GM12878 (cell line): ENCODE measurements around the gene VSTM5. TPM values are rescaled to one million over a fixed set of nuclear protein-coding genes. Genes with fewer than 3 reads are reported as not detected.

Source experiments
- ATF7 ChIP-seq: fragments of 450-650 bp; IDR thresholded peaks from 2 replicates; pipeline ENCODE4 v1.6.1; 2016; ENCODE audit warnings: low read depth, mild to moderate bottlenecking
- BHLHE40 ChIP-seq, 2 experiments: fragments of 450-650 bp in 1 of 2; IDR thresholded peaks; 2 replicates each; pipeline ENCODE4 v1.6.1; 2011 to 2017; ENCODE audit warnings: low read depth in 2 of 2, borderline replicate concordance in 1 of 2, improper control_type of control experiment in 1 of 2, low read length in 1 of 2, mild to moderate bottlenecking in 1 of 2
- CREB1 ChIP-seq: IDR thresholded peaks from 2 replicates; pipeline ENCODE4 v1.6.1; 2012; ENCODE audit warnings: low read depth, mild to moderate bottlenecking, inconsistent platforms
- EP300 ChIP-seq, 2 experiments: fragments of 150-350 bp in 1 of 2; IDR thresholded peaks; 2 replicates each; pipeline ENCODE4 v1.6.1; 2011 to 2012; ENCODE audit warnings: low read depth in 2 of 2, low read length in 2 of 2, borderline replicate concordance in 1 of 2, improper control_type of control experiment in 1 of 2, inconsistent platforms in 1 of 2; ENCODE audit not compliant: control insufficient read depth in 1 of 2
- EZH2 ChIP-seq: IDR thresholded peaks from 2 replicates; pipeline ENCODE4 v1.6.1; 2012; ENCODE audit warnings: low read depth, mild to moderate bottlenecking, control low read depth, inconsistent platforms, low read length, borderline replicate concordance; ENCODE audit not compliant: control insufficient read depth
- GATAD2B ChIP-seq: fragments of 450-650 bp; conservative IDR thresholded peaks from 2 replicates; pipeline ENCODE4 v1.6.1; 2017; ENCODE audit warnings: low read depth, mild to moderate bottlenecking, moderate library complexity
- NR2F1 ChIP-seq: fragments of 450-650 bp; conservative IDR thresholded peaks from 2 replicates; pipeline ENCODE4 v1.6.1; 2017; ENCODE audit warnings: mild to moderate bottlenecking
- PAX8 ChIP-seq: fragments of 450-650 bp; IDR thresholded peaks from 2 replicates; pipeline ENCODE4 v1.6.1; 2017; ENCODE audit warnings: mild to moderate bottlenecking, moderate library complexity
- PBX3 ChIP-seq: IDR thresholded peaks from 2 replicates; pipeline ENCODE4 v1.6.1; 2011; ENCODE audit warnings: mild to moderate bottlenecking, low read depth, low read length, moderate library complexity; ENCODE audit not compliant: insufficient replicate concordance
- POLR2A ChIP-seq: IDR thresholded peaks from 2 replicates; pipeline ENCODE4 v1.6.1; 2011; ENCODE audit warnings: low read depth, mild to moderate bottlenecking, low read length
- RAD21 ChIP-seq: IDR thresholded peaks from 2 replicates; pipeline ENCODE4 v1.6.1; 2011; ENCODE audit warnings: mild to moderate bottlenecking, low read depth, low read length, moderate library complexity; ENCODE audit not compliant: insufficient read depth
- SRF ChIP-seq, 2 experiments: IDR thresholded peaks; 2 replicates each; pipeline ENCODE4 v1.6.1; 2011; ENCODE audit warnings: low read depth in 2 of 2, low read length in 2 of 2, mild to moderate bottlenecking in 1 of 2, moderate library complexity in 1 of 2
- SUZ12 ChIP-seq: fragments of 200-600 bp; sonication (generic); IDR thresholded peaks from one replicate; pipeline ENCODE4 v1.6.1; 2018; ENCODE audit warnings: antibody characterized with exemption, mild to moderate bottlenecking; ENCODE audit not compliant: unreplicated experiment
- TAF1 ChIP-seq: IDR thresholded peaks from 2 replicates; pipeline ENCODE4 v1.6.1; 2011; ENCODE audit warnings: mild to moderate bottlenecking, low read depth, low read length, borderline replicate concordance
- TARDBP ChIP-seq: IDR thresholded peaks from 2 replicates; pipeline ENCODE4 v1.6.1; 2016; ENCODE audit warnings: borderline replicate concordance
- USF1 ChIP-seq: IDR thresholded peaks from 2 replicates; pipeline ENCODE4 v1.6.1; 2011; ENCODE audit warnings: borderline replicate concordance, low read depth, mild to moderate bottlenecking, moderate library complexity, mixed read lengths, low read length; ENCODE audit not compliant: insufficient read depth; ENCODE audit errors: extremely low read length
- USF2 ChIP-seq: IDR thresholded peaks from 2 replicates; pipeline ENCODE4 v1.6.1; 2011; ENCODE audit warnings: low read depth, low read length, improper control_type of control experiment, borderline replicate concordance
- ZBTB4 ChIP-seq: fragments of 450-650 bp; formaldehyde crosslinking; IDR thresholded peaks from 2 replicates; pipeline ENCODE4 v1.4.0; 2022; ENCODE audit warnings: mild to moderate bottlenecking, moderate library complexity
- ZSCAN29 ChIP-seq: fragments of 450-650 bp; IDR thresholded peaks from 2 replicates; pipeline ENCODE4 v1.6.1; 2017; ENCODE audit warnings: mild to moderate bottlenecking, moderate library complexity
- polyA plus RNA-seq, 11 experiments: library from polyadenylated mRNA; depleted of rRNA in 4 of 11; unstranded in 6 of 11; stranded (reverse) in 5 of 11; fragments of >200 nt; fragmentation: Nextera tagmentation in 4 of 11; fragmentation: Illumina TruSeq in 1 of 11; extraction: Ambion mirVana in 4 of 11; extraction: Trizol in 1 of 11; gene quantifications; 1 replicate in 1 of 11; 2 replicates in 10 of 11; pipeline versions ENCODE4 v1.2.1 to v1.2.3, GENCODE V29; 2011 to 2016; ENCODE audit warnings: inconsistent platforms in 2 of 11, missing spikeins in 2 of 11, low read depth in 1 of 11
- total RNA-seq, 4 experiments: library from RNA; depleted of rRNA in 3 of 4; stranded (reverse); fragments of >200 nt in 3 of 4; fragmentation: Illumina TruSeq in 1 of 4; extraction: Trizol in 1 of 4; gene quantifications; 2 replicates each; pipeline versions ENCODE4 v1.2.1 to v1.2.3, GENCODE V29; 2013 to 2021

Gene VSTM5
- total and polyA plus RNA-seq, 10 of the 15 experiments (the other 5 are each of a cell fraction or from before 2014, with no cell fraction given): not detected

GRCh38 chr11:93784145-93784934, 66.1 kb downstream of the VSTM5 start, which contains the start of gene MED17 (continued):
- TF ChIP-seq RAD21 (no peak; the same call in 1 of the 2 replicates), NR2F1 (no peak; the same call in 1 of the 2 replicates), SRF (IDR thresholded peaks at IDR 0.05; ENCODE audit: low read depth in 2 of 2, low read length in 2 of 2) (peak; percentile 61 to 71; a peak in 1 of 4 replicates), POLR2A (peak; percentile 86), PBX3 (no peak), TARDBP (no peak), ZSCAN29 (peak; percentile 39; the same call in 1 of the 2 replicates), ATF7 (no peak), SUZ12 (no peak), GATAD2B (peak; percentile 72; the same call in 1 of the 2 replicates), TAF1 (peak; percentile 84; the same call in 1 of the 2 replicates), PAX8 (no peak), EP300 (IDR thresholded peaks at IDR 0.05; ENCODE audit: borderline replicate concordance in 1 of 2, control insufficient read depth in 1 of 2, low read depth in 2 of 2, low read length in 2 of 2) (no peak), BHLHE40 (IDR thresholded peaks at IDR 0.05; ENCODE audit: borderline replicate concordance in 1 of 2, low read depth in 2 of 2, low read length in 1 of 2) (0 out of 4 replicates have a peak, but pooled peaks of 1 of the 2 experiments have one; percentile 41), CREB1 (peak; percentile 92), USF1 (no peak), ZBTB4 (CRISPR knock-in tag) (no peak), USF2 (no peak), EZH2 (no peak)
